Measurements from ENCODE around the gene AXL.

- TF ChIP-seq POLR2AphosphoS5 (IDR thresholded peaks at IDR 0.05; ENCODE audit: low read depth, low read length) (no peak), SIN3A (IDR thresholded peaks at IDR 0.05; ENCODE audit: borderline replicate concordance, insufficient read depth, low read length) (no peak), TAF1 (IDR thresholded peaks at IDR 0.05; ENCODE audit: borderline replicate concordance, insufficient read depth, low read length) (no peak)
Observed at GRCh38 chr19:41249707-41250423, 30.8 kb downstream of the AXL start.
